ENCODE measurements around the gene C1QTNF6.
"Not testable (repeated sequence)": the region's sequence is repeated elsewhere in the genome, so short reads cannot be mapped to it uniquely, and the experiment has no call there.

C1QTNF6 gene

DNA sequence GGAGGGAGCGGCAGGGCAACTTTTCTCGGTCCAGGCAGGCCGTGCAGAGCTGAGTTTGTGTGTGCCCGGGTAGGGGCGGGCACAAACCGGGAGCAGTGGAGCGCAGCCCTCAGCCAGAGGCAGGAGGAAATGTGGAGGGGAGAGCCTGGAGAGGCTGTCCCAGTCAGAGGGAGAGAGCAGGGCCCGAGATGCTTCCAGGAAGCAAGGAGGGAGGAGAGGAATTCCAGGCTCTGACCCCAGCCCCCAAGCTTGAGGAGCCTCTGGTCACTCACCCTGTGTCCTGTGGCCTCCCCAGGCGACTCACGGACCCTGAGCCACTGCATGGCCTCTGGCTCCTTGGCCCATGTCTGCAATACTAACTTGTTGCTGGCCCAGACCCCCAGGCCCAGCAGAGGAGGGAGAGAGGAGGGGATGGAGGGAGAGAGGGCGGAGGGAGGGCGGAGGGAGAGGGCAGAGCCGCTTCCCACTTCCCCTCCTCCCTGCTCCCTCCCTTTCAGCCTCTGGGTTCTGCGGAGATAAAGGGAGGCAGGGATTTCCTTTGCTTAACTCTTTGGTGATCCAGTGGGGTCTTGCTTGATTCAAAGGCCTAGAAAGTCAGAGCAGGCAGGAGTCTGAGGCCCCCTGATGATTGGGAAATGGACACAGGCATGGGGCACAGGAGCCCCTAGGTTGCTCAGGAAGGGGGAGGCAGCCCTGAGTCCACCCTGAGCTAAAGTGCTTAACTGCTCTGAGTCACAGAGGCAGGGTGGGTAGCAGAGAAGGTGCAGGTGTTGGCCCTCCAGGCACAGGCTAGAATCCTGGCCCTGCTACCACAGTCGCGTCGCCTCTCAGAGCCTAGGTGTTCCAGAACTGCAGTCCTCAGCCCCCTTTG, at the start of gene C1QTNF6:
Gene C1QTNF6 (minus strand): TSS at position 357 of the 871 bp plus-strand sequence. CDS start 34 bp downstream, at position 323.
- DNase-seq = peak in 1 of 14 donors; percentile 15

GRCh38 chr22:37235897-37236607, 48.0 kb upstream of the C1QTNF6 start:
- DNase-seq = no peak

- no peak for DNase-seq
Measured at GRCh38 chr22:37234736-37235711, 47.0 kb upstream of the C1QTNF6 start.

DNA sequence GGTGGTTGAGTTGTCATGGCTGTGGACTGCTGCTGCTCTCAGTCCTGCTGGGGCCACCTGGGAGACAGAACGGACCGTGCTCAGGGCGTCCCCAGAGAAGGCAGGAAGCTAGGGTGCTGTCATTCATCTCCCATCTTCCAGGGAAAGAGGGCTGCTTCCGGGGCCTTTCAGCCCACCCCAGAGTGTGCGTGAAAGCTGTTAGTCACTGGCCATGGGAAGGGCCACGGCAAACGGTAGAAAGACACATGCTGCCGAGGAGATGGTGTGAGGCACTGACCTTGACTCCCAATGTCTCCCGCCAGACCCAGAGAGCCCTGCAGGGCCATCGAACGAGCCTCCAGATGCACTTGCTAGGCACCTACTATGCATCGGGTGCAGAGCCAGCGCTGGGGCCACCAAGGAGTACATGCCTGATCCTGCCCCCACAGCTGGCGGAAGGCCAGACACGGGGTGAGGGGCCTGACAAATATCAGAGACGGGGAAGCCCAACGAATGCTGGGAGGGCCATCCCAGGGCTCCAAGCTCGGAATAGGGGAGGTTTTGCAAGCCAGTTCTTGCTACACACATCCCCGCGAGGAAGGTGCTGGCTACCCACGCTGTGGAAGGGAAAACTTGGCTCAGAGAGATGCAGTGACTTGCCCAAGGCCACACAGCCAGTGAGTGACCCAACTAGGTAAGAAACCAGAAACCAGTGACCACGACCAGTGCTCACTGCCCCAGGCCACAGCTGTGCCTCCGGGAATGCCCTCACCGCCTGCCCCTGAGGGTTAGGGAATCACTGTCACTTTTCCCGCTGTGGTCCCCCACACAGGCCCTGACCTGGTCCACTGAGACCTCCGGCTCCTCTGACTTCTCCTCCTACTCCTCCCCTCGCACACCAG, 45.9 kb upstream of the C1QTNF6 start:
- DNase-seq = no peak

DNA sequence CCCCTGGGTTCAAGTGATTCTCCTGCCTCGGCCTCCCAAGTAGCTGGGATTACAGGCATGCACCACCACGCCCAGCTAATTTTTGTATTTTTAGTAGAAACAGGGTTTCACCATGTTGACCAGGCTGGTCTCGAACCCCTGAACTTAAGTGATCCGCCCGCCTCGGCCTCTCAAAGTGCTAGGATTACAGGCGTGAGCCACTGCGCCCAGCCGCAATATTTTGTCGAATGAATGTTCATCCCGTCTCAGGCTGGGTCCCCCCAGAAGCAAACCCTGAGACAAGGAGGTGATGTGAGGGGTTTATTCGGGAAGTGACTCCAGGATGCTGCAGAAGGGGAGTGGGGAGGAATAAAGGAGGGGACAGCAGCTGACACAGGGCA, 45.3 kb upstream of the C1QTNF6 start:
- not testable (repeated sequence) for DNase-seq

DNA sequence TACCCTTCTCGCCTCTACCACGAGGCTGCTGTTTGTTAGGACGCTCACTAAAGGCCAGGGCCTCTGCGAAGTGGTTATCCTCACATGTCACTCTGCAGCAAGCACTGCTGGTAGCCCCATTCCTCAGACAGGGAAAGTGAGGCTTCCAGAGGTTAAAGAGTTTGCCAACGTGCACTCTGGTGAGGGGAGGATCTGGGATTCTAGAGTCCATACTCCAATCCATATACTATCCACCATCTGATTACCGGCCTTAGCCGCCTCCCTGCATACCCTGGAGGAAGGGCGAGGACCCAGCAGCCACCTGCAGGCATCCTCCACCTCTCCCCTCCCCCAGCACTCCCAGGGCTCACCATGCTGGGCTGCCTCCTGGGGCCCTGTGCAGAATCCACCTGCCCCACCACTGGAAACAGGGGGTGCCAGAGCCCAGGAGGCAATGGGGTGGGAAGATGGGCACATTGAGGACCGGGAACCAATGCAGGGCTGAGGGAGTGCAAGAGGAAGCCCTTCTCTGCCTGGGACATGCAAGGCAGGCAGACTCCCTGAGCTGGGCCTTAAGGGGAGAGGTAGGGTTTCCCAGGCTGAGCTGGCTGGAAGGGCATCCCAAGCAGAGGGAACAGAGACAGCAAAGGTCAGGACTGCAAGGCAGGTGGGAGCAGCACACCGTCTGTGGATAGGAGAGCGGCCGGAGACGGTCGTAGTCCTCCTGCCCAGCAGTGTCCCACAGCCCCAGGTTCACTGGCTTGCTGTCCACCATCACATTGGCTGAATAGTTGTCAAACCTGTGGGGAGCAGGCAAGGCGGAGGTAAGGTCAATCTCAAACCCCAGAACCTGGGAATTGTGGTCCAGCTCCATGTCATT, 44.3 kb upstream of the C1QTNF6 start:
- DNase-seq = no peak

- DNase-seq = no peak
Measured at GRCh38 chr22:37231406-37232139, 43.5 kb upstream of the C1QTNF6 start.

DNA sequence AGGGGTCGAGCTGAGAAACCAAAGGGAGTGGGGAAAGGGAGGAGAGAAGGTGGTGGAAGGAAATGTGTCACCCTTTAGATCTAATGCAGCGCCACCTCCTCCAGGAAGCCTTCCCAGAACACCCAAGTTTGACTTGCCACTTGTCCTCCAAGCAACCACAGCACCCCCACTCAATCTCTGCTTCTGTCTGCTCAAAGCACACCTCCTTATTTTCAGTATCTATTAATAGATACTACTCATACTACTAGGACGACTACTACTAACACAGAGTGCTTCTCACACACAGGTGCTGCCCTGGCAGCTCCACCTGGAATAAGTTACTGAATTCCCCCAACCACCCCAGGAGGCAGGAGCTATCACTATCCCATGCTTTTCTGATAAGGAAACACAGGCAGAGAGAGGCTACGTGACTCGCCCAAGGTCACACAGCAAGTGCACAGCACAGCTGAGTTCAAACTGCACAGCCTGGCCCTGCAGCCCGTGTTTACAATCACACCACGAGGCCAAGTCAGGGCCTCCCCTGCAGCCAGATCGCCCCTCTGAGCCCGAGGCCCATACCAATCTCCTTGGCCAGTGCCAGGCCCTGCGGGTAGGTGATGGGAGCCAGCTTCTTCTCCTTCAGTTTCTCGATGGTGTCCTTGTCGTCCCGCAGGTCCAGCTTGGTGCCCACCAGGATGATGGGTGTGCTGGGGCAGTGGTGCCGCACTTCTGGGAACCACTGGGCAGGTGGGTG, 42.8 kb upstream of the C1QTNF6 start:
- DNase-seq = no peak

DNA sequence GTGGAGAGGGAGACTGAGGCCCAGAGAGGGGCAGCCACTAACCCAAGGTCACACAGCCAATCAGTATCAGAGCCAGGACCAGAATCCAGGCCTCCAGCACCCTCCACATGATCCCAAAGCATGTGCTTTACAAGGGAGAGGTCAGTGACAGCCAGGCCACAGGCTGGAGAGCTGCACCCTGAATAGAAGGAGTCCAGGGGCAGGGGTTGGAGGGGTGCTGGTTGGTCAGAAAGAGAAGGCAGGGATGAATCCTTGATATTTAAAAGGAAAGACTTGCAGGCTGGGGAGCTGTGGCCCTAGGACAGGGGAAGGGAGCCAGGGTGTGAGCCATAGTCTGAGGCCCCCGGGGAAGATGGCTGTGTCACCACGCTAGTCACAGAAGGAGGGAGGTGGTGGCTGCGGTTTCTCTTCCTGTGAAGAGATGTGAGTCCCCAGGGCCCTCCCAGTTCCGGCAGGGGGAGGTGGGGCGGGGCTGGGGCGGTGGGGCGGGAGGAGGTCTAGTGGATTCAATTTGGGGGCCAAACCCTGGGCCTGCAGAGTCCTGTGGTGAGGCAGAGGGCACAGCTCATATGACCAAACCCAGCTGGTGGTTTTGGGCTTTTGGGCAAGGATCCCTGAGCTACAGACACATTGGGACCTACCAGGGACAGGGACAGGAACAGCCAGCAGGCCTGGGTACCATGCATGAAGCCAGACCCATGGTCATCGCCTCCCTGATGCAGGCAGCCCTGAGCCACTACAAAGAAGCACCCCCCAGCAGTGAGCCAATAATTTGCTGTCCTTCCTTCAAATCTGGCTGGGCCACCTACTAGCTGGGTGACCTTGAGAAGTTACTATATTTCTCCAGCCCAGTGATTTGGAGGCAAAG, 42.0 kb upstream of the C1QTNF6 start:
- DNase-seq = no peak

DNA sequence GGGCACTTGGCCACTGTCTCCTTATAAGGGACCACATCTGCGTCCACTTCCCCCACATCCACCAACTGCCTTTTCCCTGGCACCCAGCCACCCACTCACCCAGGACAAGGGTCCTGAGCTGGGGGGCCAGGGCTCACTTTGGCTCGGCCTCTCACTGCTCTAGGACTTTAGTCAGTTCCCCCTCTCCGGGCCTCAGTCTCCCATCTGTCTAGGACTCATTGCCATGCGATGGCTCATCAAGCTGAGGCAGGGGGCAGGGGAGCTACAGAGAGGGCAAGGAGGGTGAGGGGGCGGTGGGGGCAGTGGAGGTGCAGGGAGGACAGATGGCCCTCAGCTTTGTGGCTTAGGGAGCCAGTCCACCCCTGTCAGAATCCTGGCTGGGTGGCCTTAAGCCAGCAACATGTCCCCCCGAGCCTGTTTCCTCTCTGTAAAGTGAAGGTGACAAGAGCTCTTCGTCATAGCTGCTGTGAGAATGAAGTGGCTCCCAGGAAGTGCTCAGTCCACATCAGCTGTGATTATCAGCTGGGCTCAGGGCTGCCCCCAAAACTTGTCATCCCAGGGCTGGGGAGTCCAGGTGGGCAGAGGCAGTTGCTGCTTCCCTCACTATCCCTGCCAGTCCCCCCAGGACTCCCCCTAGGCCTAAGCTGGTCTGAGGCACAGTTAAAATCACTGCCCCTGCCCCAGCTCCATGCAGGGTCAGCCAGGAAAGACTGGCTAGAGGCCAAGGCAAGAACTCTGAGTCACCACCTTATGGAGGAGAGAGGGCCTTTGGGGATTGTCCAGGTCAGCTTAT, 41.2 kb upstream of the C1QTNF6 start:
- DNase-seq = no peak

DNA sequence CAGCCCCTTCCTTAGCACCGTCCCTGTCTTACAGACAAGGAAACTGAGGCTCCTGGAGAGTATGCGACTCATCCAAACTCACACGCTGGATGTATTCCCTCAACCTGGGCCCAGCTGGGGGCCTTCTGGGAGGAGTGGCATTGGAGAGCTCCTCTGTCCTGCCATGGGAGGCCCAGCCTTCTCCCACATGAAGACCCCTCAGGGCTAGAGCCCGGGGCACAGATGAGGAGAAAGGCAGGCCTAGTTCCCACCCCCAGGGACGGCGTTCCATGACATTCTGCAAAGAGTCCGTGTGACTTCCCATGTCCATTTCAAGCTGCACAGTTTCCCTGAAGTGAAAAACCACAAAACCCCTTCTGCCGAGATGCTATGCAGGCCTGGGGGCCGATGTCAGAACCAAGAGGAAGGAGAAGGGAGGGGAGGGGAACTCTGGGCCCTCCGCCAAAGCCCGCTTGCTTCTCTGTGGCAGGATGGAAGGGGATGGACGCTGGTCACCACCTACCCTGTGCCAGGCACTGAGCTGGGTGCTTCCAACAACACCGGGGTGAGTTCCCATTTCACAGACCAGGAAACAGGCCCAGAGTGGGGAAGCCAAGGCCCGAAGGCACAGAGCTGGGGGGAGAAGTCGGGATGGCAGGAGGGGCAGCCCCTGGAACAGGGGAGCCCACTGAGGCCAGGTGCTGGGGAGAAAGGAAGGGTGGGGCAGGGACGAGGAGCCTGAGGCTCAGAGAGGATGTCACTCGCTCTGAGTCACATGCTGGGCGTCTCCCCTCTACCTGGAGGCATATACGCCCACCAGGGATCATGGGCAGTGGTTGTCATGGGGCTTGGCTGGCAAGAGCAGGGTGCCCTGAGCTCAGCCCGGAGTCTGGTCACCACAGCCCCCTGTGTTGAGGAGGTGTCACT, 40.3 kb upstream of the C1QTNF6 start:
- DNase-seq = peak in 4 of 14 donors; percentile 7 to 34 (median 18)

DNA sequence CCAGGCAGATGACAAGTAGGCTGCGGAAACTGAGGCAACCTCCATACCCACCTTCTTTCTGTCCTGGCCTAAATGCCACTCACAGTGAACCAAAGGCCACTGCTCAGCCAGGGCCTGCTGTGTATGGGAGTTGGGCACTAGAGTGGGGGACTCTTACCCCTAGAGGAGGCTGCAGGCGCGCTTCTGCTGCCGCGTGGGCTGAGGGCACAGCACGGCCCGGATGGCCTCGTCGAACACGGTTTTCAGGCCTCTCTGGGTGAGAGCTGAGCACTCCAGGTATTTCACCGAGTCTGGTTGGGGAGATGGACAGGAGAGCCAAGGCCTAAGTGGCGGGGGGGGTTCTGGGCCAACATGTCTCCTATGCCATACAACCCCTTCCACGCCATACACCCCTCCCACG, 38.5 kb upstream of the C1QTNF6 start:
- DNase-seq = no peak

GRCh38 chr22:37226087-37226486, 38.0 kb upstream of the C1QTNF6 start:
- DNase-seq = no peak

- DNase-seq = no peak
Measured at GRCh38 chr22:37225481-37225880, 37.4 kb upstream of the C1QTNF6 start.

GRCh38 chr22:37224757-37225420, 36.8 kb upstream of the C1QTNF6 start:
- no peak for DNase-seq
